Coronary artery (tissue), 2 donors: Measurements from ENCODE around the gene PKN3.
A peak's percentile ranks its signal among the peaks of the same experiment; 100 is the strongest.
"Not testable (repeated sequence)": the region's sequence is repeated elsewhere in the genome, so short reads cannot be mapped to it uniquely, and the experiment has no call there.

Source experiments
- DNase-seq: peaks from one replicate; pipeline ENCODE4 v3.0.0-alpha.2; 2017; ENCODE audit warnings: low spot score
- H3K27ac ChIP-seq, 2 donors: fragments of 200-600 bp; sonication (generic); one replicate each; pipeline ENCODE4 v1.5.1; 2016 to 2019
- H3K4me3 ChIP-seq: fragments of 200-600 bp; sonication (generic); 2 replicates; pipeline ENCODE4 v1.5.1; 2016; ENCODE audit warnings: mild to moderate bottlenecking, moderate library complexity
- TF ChIP-seq, protein P1 (sequence below): fragments of 200-600 bp; sonication (generic); IDR thresholded peaks from one replicate; pipeline ENCODE4 v1.5.1; 2019; ENCODE audit warnings: antibody characterized with exemption

Gene PKN3

DNA sequence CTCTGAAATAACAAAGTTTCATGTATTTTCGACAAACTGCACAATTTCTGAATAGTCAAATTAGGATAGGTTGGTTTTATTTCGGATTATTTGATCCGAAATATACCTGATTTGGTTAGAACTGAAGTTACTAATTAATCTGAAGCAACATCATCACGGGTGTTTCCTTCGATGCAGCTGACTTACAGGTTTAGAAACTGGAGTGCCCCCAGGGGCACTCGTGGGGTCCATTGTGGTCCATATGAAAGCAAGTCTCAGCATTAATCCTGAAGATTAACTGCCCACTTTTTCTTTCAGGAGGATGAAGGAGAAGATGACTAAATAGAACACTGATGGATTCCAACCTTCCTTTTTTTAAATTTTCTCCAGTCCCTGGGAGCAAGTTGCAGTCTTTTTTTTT is 8.0 kb upstream of the PKN3 start:
- H3K4me3 ChIP-seq = no peak overlapping the region
- no peak for DNase-seq
- H3K27ac ChIP-seq = no peak overlapping the region
- TF ChIP-seq, protein P1, sequence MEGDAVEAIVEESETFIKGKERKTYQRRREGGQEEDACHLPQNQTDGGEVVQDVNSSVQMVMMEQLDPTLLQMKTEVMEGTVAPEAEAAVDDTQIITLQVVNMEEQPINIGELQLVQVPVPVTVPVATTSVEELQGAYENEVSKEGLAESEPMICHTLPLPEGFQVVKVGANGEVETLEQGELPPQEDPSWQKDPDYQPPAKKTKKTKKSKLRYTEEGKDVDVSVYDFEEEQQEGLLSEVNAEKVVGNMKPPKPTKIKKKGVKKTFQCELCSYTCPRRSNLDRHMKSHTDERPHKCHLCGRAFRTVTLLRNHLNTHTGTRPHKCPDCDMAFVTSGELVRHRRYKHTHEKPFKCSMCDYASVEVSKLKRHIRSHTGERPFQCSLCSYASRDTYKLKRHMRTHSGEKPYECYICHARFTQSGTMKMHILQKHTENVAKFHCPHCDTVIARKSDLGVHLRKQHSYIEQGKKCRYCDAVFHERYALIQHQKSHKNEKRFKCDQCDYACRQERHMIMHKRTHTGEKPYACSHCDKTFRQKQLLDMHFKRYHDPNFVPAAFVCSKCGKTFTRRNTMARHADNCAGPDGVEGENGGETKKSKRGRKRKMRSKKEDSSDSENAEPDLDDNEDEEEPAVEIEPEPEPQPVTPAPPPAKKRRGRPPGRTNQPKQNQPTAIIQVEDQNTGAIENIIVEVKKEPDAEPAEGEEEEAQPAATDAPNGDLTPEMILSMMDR = no peak

DNA sequence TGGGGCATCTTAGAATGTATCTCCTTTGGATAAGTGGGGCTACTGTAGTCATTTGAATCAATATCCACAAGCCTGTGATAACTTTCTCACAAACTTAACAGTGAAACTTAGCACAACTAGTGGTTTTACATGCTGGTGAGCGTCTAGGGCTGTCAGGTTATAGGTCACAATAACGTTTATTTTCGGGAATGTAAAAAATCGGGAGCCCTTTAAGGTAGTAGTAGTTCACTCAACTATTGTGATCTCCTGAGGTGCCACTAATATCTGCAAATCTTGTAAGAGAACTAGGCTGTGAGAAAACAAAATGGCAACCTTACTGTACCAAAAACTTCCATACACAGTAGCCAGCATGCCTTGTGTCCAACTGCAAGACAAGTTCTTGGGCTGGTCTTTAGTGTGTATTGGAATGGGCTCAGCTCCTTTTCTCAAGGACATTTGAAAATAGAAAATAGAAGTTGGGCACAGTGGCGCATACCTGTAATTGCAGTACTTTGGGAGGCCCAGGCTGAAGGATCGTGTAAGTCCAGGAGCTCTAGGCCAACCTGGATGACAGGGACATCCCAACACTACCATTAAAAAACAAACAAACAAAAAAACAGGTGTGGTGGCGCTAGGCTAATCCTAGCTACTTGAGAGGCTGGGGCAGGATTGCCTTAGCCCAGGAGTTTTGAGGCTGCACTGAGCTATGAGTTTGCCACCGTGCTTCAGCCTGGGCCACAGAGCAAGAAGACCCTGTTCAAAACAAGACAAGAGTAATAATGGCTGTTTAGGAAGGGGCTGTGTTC is 5.2 kb upstream of the PKN3 start:
- no peak for DNase-seq
- H3K27ac ChIP-seq = no peak overlapping the region
- TF ChIP-seq, protein P1 = no peak
- H3K4me3 ChIP-seq = no peak overlapping the region

DNA sequence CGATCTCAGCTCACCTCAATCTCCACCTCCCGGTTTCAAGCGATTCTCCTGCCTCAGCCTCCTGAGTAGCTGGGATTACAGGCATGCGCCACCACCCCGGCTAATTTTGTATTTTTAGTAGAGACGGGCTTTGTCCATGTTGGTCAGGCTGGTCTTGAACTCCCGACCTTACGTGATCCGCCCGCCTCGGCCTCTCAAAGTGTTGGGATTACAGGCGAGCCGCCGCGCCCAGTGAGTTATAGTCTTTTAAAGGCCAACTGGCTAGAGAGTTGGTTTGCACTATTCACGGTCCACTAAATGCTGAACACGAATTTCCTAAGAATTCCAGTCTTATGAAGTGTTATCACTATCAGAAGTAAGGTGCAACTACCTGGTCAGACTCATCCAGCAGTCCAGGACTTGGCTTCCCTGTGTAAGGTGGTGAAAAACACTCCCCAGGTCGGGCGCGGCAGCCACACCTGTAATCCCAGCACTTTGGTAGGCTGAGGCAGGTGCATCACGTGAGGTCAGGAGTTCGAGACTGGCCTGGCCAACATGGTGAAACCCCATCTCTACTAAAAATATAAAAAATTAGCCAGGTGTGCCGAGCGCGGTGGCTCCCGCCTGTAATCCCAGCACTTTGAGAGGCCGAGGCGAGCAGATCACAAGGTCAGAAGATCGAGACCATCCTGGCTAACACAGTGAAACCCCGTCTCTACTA is 3.1 kb upstream of the PKN3 start:
- not testable (repeated sequence) for H3K4me3 ChIP-seq, DNase-seq, H3K27ac ChIP-seq

DNA sequence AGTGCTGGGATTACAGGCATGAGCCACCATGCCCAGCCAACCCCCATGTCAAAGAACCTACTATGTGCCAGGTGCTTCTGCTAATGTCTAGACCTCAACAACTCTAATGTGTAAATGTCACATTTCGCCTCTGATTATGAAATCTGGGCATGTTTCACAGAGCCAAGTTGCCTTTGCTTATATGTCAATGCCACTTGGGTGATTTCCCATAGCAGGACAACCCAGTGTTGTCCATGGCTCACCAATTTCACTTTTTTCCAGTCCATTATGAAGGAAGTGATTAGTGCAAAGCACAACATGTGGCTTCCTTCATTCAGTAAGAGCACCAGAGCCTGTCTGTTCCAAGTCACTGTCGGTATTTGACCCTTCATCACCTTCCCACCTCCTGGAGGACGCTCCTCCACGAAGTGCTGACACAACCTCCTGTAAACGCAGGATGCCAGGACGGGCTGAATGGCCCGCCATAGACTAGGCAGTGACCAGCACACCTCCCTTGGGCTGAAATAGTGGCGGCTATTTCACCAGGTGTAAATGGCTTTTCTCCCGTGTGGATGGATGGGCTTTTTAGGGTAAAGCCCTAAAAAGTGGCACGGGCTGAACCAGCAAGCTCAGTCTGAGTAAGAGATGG is 962 bp upstream of the PKN3 start:
- TF ChIP-seq, protein P1 = no peak
- Histone ChIP-seq H3K27ac (no peak overlapping the region), H3K4me3 (no peak overlapping the region)
- DNase-seq = no peak

DNA sequence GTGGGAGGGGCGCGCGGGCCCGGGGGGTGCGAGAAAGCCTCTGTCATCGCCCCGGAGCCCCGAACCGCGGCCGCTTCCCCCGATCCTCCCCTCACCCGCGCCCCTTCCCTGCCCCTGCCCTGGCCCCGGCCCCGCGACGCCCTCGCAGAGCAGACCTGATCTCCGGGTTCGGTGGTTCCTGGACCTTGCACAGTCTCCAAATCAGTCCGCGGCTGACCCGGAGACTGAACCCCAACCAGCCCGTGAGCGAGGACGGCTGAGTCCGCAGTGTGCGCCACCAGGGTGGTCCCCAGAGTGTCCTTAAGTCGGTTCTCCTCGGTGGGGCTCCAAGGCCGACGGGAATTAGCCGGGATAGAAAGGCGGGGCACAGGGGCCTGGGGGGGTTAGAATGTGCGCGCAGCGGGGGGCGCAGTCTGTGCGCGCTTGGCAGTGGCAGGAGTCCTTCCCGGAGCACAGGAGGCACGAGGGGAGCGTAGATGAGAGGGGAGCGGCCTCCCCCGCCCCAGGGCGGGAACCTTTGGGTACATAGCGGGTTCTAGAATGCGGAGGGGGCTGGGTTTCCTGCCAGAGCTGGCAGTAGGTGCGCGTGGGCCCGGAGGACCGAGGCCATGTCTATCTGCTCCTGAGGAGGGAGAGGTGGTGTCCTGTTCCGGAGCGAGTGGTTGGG is 779 bp downstream of the PKN3 start:
- peak overlapping the region; percentile 25 to 79 for H3K27ac ChIP-seq
- no peak for DNase-seq
- peak overlapping the region; percentile 91 for H3K4me3 ChIP-seq
- TF ChIP-seq, protein P1 = no peak

DNA sequence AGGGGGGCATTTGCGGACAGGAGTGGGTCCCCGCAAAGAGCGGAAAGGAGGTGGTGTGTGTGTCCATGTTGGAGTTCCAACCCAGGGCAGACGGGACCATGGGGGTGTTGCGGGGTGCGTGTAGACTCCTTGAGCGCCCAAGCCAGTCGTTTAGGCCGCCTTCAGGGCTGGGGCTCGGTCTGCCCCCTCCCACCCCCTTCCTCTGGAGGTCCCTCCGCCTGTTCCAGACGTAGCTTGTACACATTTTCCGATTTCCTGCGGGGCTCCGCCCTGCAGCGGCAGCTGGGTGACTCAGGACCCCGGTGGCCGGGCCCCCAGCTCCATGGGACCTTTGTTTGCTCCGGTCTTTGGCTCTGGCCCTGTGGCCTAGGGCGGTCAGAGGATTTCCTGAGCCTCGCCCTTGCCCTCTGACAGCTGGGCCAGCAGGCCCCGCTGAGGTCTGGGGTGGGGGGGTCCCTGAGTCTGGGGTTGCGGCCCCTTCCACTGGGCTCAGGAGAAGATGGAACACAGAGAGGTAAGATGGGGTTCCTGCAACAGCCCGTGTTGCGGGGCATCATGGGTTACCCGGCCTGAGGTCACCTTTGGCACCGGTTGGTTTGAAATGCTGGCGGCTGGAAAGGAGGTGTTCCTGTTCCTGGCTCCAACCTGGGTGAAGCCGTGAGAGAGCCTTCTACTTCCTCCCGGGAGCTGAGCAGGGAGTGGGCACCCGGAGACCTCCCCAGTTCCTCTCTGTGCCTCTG is 1.5 kb downstream of the PKN3 start:
- DNase-seq = peak; percentile 74
- H3K27ac ChIP-seq = peak overlapping the region in 1 of 2 donors; percentile 79
- peak overlapping the region; percentile 91 for H3K4me3 ChIP-seq
- TF ChIP-seq, protein P1 = no peak

DNA sequence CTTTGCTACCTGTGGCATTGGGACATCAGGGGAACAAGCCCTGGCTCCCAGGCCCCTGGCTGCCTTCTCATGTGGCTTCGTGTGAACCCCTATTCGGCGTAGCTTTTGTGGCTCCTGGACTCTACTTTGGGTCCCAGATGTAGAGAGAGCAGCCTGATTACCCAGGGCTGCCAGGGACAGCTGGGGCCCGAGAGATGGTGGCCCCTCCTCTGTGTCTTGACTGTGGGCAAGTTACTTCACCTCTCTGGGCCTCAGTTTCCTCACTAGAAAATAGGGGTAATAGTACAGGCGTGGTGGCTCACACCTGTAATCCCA is 2.0 kb downstream of the PKN3 start:
- peak; percentile 61 for DNase-seq
- Histone ChIP-seq H3K4me3 (no peak overlapping the region), H3K27ac (peak overlapping the region in 1 of 2 donors; percentile 79)
- TF ChIP-seq, protein P1 = no peak
